UCSD-AML1 (cell line): ENCODE data around the gene ATP5PD.

Source experiments
- DNase-seq: peaks from one replicate; lab custom pipeline; 2025; ENCODE audit not compliant: unreplicated experiment; lab: John Stamatoyannopoulos, UW

ATP5PD gene

GRCh38 chr17:75046407-75047289 is at the start of gene ATP5PD, which contains the start of gene KCTD2:
TSS of gene ATP5PD (minus strand) at chr17:75046969. CDS start at chr17:75042650, 4,319 bp downstream.
TSS of gene KCTD2 (plus strand) at chr17:75047225. CDS start at chr17:75047251, 26 bp downstream.
- peak; percentile 97 for DNase-seq

DNA sequence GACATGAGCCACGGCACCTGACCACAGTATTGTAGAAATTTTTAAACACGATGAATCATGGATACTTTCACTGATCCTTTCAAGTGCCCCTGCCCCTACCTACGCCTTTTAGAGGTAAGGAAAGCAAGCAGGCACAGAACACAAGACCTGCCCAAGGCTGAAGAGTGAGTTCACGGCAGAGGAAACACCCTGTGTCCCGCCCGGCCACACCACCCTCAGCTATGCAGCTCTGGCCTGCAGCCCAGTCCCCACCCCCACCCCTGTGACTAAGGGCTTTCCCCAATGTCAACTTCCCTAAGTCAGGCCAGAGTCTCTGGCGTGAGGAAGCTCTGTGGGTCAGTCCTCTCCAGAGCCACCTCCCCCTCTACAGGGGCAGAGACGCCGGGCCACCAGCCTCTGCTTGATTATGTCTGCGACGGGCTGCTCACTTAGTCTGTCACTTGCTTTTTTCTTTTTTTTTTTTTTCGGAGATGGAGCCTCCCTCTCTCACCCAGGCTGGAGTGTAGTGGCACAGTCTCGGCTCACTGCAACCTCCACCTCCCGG is 49.4 kb upstream of the ATP5PD start:
- peak; percentile 88 for DNase-seq

DNA sequence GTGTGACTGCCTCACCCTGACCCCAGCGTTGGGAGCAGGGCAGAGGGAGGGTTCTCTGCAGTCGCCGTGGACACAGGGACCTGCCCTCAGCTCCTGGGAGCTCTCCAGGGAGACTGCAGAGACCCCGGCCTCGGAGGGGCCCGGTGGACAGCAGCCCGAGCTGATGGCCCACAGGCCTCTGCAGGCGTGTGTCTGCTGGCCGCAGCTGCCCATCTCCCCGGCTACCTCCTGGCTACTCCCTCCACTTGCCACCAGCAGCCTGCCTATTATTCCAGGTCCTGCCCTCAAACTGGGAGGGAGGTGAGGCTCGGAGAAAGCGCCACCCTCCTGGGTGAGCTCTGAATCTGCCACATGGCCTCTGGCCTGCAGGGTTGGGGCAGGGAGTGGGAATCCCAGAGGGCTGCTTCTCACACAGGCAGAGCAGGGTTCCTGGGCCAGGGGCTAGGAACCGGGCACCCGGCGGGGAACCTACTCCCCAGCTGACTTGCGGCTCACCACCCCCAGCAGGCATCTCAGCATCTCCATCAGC is 48.2 kb upstream of the ATP5PD start:
- DNase-seq = no peak

GRCh38 chr17:75093548-75094158 is 46.9 kb upstream of the ATP5PD start:
- no peak for DNase-seq

DNA sequence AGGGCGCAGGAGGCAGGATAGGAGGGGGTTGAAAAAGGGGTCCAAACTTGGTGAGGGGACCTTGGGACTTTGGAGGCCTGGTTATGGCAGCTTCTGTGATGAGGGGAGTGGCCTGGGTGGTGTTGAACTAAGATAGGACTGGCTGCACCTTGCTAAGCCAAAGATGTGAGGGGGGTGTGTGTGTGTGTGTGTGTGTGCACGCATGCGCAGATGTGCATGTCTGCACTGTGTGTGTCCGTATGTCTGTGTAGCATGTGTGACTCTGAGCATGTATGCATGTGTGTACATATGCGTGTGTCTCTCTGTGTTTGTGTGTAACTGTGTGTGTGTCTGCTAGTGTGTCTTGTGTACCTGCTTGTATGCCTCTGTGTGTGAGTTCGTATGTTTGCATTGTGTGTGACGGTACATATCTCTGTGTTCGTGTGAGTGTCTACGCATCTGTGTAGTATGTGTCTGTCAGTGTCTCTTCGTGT is 45.1 kb upstream of the ATP5PD start:
- DNase-seq = no peak

DNA sequence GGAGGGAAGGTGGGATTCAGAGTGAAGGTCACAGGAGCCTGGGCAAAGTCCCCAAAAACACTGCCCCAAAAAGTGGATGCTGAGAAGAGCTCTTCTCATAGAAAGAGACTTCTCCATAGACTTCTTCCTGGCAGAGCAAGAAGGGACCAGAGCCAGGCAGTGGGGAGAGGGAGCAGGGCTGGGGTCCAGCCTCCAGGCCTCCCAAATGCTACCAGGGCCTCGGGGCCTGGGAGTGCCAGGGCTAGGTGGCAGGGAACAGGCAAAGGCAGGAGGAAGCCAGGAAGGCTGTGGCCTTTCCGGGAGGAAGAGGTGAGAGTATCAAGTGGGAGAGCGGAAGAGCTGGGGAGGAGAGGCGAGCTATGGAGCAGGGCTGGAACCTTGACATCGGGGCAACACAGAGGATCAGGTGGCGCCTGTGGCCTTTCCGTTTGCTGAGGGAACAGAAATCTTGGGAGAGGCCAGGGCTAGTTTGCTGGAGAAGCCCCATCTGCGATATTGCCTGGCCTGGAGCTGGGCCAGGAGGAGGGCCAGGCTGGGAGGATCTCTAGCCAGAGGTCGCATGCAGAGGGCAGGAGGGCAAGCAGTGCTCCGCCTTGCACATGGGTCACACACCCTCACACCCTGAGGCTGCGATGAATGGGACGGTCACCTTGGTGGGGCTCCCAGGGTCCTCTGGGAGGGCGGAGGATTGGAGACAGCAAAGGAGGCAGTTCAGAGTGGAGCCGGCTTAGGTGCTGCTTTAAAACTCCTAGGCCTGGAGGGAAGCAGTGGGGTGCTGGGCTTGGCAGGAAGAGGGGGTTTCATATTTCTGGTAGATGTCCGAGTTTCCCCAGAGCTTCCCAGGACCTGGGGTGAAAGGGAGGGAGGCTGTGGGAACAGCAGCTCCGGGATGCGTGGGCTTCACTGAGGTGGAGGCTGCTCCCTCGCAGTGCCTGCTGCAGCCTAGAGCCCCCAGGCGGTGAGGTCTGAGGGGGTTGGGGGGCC is 44.4 kb upstream of the ATP5PD start:
- DNase-seq = no peak

DNA sequence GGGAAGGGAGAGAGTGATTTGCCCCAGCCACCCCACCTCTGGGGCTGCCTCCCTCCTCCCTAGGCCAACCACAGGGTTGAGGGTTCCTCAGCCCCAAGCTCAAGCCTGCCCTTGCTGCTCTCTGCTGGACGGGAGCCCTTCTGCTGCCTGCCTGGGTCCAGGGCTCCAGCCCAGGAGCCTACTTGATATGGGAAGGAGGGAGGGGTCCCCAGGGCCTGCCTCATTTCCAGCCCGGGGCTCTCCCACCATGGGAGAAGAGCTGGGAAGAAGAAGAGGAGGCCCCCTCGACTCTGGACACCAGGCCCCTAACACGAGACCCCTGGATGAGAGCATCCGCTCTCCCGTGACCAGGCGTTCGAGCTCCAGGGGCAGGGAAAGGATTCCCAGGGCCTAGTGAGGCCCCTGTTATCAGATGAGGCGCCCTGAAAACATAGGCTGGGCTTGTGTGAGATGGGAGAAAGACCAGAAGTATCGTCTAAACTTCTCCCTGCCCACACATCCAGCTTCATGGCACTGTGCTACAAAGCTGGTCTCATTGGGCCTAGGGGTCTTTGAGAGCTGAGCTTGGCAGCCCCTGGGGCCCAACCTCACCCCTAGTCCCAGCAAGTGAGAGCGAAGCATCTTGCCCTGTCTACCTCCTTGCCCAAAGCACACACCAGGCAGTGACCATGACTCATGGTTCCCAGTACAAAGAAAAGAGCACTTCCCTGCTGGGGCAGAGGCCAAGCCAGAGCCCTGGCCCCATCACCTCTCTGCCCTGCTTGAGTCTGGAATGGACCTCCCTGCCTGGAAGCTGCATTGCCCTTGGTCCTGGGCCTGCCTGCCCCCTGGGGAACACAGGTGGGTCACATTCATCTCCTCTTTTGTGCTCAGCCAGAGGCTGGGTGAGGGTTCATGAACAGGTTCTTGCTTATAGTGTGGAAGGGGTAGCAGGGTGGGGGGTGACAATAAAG is 42.0 kb upstream of the ATP5PD start:
- DNase-seq = no peak

- DNase-seq = peak; percentile 95
Observed at GRCh38 chr17:75087558-75088453, 41.0 kb upstream of the ATP5PD start, which contains the start of gene SLC16A5. TSS of gene SLC16A5 (plus strand) at chr17:75087954. CDS start at chr17:75093637, 5,683 bp downstream.

DNA sequence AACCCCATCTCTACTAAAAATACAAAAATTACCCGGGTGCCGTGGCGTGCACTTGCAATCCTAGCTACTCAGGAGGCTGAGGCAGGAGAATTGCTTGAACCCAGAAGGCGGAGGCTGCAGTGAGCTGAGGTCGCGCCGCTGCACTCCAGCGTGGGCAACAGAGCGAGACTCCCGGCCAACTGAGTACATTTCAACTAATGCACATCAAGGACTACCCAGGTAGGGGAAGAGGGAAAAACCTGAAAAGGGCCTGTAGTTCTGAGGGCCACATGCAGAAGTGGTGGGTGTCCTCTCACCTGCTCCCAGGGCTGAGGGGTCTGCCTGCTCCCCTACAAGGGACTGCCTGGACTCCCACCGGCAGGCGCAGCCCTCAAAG is 40.4 kb upstream of the ATP5PD start:
- DNase-seq = no peak

DNA sequence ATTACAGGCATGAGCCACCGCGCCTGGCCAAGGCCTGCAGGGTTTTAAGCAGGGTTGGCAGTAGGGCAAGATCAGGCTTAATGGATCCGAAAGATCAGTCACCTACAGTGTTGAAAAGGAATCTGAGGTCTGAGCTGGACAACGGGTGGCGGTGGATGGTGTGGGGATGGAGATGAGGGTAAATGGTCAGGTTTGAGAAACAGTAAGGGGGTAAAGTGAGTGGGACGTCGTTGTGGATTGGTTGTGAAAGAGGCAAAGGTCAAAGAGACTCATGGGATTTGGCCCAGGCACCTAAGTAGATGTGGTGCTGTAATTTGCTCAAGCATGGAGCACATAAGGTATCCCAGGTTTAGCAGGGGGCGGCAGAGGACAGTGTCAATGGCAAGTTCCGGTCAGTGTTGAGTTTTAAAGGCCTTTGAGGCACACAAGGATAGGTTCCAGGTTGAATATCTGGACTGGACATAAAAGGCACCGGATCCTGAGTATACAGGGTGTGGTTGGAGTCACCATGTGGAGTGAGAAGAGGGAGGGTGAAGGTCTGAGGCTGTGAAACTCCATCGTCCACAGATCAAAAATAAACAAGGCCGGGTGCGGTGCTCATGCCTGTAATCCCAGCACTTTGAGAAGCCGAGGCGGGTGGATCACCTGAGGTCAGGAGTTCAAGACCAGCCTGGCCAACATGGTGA is 39.9 kb upstream of the ATP5PD start:
- DNase-seq = no peak

GRCh38 chr17:75084039-75084660 is 37.4 kb upstream of the ATP5PD start:
- DNase-seq = no peak

DNA sequence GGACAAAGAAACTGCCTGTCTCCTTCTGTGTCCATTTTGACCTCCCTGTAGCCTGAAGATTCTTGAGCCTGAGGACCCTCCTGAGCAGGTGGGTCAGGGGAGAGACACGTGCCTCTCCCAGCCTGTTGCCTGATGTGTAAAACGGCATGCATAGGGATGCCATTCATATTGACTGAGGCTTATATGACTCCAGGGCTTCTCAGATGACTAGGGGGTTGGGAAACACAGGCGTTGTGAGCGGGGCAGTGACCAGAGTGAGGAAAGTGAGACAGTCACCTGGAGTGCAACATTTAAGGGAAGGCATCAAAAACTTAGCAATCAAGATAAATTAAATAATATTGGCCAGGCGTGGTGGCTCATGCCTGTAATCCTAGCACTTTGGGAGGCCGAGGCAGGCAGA is 35.9 kb upstream of the ATP5PD start:
- no peak for DNase-seq

DNA sequence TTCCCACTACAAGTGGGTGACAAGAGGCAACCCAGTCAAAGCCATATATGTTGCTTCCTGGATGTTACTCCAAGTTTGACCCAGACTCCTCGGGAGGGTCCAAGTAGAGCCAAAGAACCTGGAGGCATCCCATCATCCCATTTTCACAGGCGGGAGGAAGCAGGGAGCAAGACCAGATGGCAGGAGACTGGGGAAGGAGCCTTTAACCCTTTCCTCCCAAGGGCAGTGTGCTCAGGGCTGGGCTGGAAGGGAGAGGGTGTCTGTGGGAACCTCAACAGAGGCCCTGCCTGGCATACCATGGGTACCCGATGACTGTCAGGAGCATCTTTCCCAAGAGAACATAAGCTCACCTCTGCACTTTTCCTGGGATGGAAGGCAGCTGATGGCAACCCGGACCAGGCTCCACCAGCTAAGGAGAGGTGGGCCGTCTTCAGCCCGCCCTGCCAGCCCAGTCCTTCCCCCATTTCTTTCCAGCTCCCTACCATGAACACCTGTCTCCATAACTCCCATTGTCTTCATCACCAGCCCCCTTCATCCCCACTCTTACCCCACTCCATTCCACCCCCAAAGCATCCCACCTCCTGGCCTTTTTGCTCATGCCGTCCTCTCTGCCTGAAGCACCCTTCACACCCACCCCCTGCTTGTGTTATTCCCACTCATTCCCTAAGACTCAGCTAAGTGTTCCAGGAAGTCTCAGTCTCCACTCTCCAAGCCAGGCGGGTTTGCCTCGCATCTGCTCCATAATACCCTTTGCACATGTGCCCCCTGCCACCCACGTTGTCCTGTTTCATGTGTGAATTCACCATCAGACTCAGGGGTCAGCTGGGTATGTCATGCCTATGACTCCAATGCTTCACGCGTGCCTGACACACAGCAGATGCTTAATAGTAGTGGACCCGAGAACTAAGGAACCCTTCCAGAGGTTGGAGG is 35.1 kb upstream of the ATP5PD start:
- no peak for DNase-seq

GRCh38 chr17:75079023-75079373 is 32.2 kb upstream of the ATP5PD start:
- DNase-seq = no peak

- DNase-seq = no peak
Observed at GRCh38 chr17:75078284-75079022, 31.7 kb upstream of the ATP5PD start.
